ENCODE results near the gene CTPS1. TPM values are rescaled to one million over a fixed set of nuclear protein-coding genes. Genes with fewer than 3 reads are reported as not detected.

Gene CTPS1
- total and polyA plus RNA-seq, 2 experiments from 2014 or later = 31.8 to 93.9 TPM

GRCh38 chr1:40952744-40953315, 26.7 kb upstream of the CTPS1 start (continued):
- TF ChIP-seq, protein P1, sequence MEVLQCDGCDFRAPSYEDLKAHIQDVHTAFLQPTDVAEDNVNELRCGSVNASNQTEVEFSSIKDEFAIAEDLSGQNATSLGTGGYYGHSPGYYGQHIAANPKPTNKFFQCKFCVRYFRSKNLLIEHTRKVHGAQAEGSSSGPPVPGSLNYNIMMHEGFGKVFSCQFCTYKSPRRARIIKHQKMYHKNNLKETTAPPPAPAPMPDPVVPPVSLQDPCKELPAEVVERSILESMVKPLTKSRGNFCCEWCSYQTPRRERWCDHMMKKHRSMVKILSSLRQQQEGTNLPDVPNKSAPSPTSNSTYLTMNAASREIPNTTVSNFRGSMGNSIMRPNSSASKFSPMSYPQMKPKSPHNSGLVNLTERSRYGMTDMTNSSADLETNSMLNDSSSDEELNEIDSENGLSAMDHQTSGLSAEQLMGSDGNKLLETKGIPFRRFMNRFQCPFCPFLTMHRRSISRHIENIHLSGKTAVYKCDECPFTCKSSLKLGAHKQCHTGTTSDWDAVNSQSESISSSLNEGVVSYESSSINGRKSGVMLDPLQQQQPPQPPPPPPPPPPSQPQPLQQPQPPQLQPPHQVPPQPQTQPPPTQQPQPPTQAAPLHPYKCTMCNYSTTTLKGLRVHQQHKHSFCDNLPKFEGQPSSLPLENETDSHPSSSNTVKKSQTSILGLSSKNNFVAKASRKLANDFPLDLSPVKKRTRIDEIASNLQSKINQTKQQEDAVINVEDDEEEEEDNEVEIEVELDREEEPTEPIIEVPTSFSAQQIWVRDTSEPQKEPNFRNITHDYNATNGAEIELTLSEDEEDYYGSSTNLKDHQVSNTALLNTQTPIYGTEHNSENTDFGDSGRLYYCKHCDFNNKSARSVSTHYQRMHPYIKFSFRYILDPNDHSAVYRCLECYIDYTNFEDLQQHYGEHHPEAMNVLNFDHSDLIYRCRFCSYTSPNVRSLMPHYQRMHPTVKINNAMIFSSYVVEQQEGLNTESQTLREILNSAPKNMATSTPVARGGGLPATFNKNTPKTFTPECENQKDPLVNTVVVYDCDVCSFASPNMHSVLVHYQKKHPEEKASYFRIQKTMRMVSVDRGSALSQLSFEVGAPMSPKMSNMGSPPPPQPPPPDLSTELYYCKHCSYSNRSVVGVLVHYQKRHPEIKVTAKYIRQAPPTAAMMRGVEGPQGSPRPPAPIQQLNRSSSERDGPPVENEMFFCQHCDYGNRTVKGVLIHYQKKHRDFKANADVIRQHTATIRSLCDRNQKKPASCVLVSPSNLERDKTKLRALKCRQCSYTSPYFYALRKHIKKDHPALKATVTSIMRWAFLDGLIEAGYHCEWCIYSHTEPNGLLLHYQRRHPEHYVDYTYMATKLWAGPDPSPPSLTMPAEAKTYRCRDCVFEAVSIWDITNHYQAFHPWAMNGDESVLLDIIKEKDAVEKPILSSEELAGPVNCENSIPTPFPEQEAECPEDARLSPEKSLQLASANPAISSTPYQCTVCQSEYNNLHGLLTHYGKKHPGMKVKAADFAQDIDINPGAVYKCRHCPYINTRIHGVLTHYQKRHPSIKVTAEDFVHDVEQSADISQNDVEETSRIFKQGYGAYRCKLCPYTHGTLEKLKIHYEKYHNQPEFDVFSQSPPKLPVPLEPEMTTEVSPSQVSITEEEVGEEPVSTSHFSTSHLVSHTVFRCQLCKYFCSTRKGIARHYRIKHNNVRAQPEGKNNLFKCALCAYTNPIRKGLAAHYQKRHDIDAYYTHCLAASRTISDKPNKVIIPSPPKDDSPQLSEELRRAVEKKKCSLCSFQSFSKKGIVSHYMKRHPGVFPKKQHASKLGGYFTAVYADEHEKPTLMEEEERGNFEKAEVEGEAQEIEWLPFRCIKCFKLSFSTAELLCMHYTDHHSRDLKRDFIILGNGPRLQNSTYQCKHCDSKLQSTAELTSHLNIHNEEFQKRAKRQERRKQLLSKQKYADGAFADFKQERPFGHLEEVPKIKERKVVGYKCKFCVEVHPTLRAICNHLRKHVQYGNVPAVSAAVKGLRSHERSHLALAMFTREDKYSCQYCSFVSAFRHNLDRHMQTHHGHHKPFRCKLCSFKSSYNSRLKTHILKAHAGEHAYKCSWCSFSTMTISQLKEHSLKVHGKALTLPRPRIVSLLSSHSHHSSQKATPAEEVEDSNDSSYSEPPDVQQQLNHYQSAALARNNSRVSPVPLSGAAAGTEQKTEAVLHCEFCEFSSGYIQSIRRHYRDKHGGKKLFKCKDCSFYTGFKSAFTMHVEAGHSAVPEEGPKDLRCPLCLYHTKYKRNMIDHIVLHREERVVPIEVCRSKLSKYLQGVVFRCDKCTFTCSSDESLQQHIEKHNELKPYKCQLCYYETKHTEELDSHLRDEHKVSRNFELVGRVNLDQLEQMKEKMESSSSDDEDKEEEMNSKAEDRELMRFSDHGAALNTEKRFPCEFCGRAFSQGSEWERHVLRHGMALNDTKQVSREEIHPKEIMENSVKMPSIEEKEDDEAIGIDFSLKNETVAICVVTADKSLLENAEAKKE (CRISPR knock-in tag; IDR thresholded peaks at IDR 0.05) = no peak
- TF ChIP-seq ZNF114 (CRISPR knock-in tag; IDR thresholded peaks at IDR 0.05) = no peak

- no peaks in the 10 kb centered on the region for H3K79me2 ChIP-seq (replicated peaks; ENCODE audit: insufficient read depth)
- no peak overlapping the region for H3K4me3 Mint-ChIP-seq
- no peaks in the 10 kb centered on the region; the same call in 2 of the 3 replicates for H3K9me3 Mint-ChIP-seq
- H3K27ac ChIP-seq (ENCODE audit: low read depth) = no peak overlapping the region
- no peaks in the 10 kb centered on the region for H3K36me3 Mint-ChIP-seq (ENCODE audit: low read depth)
- H3K4me1 ChIP-seq (ENCODE audit: insufficient read depth) = 0 out of 2 replicates have a peak, but pooled peaks cover 7% of the 10 kb centered on the region
- DNase-seq (ENCODE audit: low spot score) = no peak
- peak; percentile 23 for ATAC-seq
- TF ChIP-seq ZNF331 (CRISPR knock-in tag; IDR thresholded peaks at IDR 0.05; ENCODE audit: low read depth) (no peak), POLR2AphosphoS5 (IDR thresholded peaks at IDR 0.05; ENCODE audit: low read depth) (no peak), STAT1 (IDR thresholded peaks at IDR 0.05; ENCODE audit: unreplicated experiment) (no peak), CTCF (conservative IDR thresholded peaks at IDR 0.05; ENCODE audit: low read depth in 2 of 2) (no peak), NANOG (IDR thresholded peaks at IDR 0.05; ENCODE audit: borderline replicate concordance) (no peak), REST (IDR thresholded peaks at IDR 0.05; ENCODE audit: unreplicated experiment) (no peak), ZNF114 (CRISPR knock-in tag; IDR thresholded peaks at IDR 0.05) (no peak), JUNB (IDR thresholded peaks at IDR 0.05; ENCODE audit: unreplicated experiment) (no peak)
- no peaks in the 10 kb centered on the region for H4K20me1 ChIP-seq (replicated peaks; ENCODE audit: insufficient read depth)
- H3K36me3 ChIP-seq (ENCODE audit: insufficient read depth) = no peaks in the 10 kb centered on the region
- no peaks in the 10 kb centered on the region for H3K9me2 ChIP-seq (ENCODE audit: insufficient read depth)
- peaks cover 5% of the 10 kb centered on the region for H3K4me1 Mint-ChIP-seq
- peak overlapping the region; percentile 63; the same call in 1 of the 2 replicates for H2AFZ ChIP-seq
- H3K27ac Mint-ChIP-seq = no peak overlapping the region
- peaks cover 16% of the 10 kb centered on the region for H3K27me3 Mint-ChIP-seq (ENCODE audit: insufficient read depth, low read depth, poor library complexity)
- H3K4me2 ChIP-seq = no peak overlapping the region
- no peaks in the 10 kb centered on the region for H3K27me3 ChIP-seq (ENCODE audit: insufficient read depth)
- H3F3A ChIP-seq (replicated peaks; ENCODE audit: low read depth) = 0 out of 2 replicates have a peak, but pooled peaks cover 2% of the 10 kb centered on the region
- H3K4me3 ChIP-seq = no peak overlapping the region
Measured at GRCh38 chr1:40954626-40955025, 24.9 kb upstream of the CTPS1 start.
